Thymus (tissue), 11 donors: ENCODE data around the gene GPC6. TPM values are rescaled to one million over a fixed set of nuclear protein-coding genes. Genes with fewer than 3 reads are reported as not detected.

Experiments used
- DNase-seq, 9 donors: peaks; one replicate each; pipeline ENCODE4 v3.0.0-alpha.2; 2013; ENCODE audit warnings: low spot score in 9 of 9, low read depth in 6 of 9, missing footprints in 1 of 9
- H3K27ac ChIP-seq, 2 donors: one replicate each; pipeline ENCODE4 v1.5.1; 2013; ENCODE audit warnings: control low read depth in 1 of 2, low read depth in 1 of 2, low read length in 1 of 2, mild to moderate bottlenecking in 1 of 2, moderate library complexity in 1 of 2
- H3K27me3 ChIP-seq, 2 donors: one replicate each; pipeline ENCODE4 v1.5.1; 2013; ENCODE audit warnings: low read length in 1 of 2; ENCODE audit not compliant: control insufficient read depth in 2 of 2, insufficient read depth in 1 of 2
- H3K36me3 ChIP-seq, 2 donors: one replicate each; pipeline ENCODE4 v1.5.1; 2013; ENCODE audit warnings: low read length in 1 of 2, mild to moderate bottlenecking in 1 of 2, moderate library complexity in 1 of 2; ENCODE audit not compliant: control insufficient read depth in 2 of 2, insufficient read depth in 2 of 2
- H3K4me1 ChIP-seq, 2 donors: one replicate each; pipeline ENCODE4 v1.5.1; 2013; ENCODE audit warnings: low read length in 2 of 2; ENCODE audit not compliant: control insufficient read depth in 2 of 2, insufficient read depth in 2 of 2
- H3K4me3 ChIP-seq, 2 donors: one replicate each; pipeline ENCODE4 v1.5.1; 2013; ENCODE audit warnings: low read length in 2 of 2, control low read depth in 1 of 2, mild to moderate bottlenecking in 1 of 2
- H3K9me3 ChIP-seq, 2 donors: one replicate each; pipeline ENCODE4 v1.5.1; 2013; ENCODE audit warnings: low read length in 1 of 2, mild to moderate bottlenecking in 1 of 2; ENCODE audit not compliant: control insufficient read depth in 2 of 2, insufficient read depth in 1 of 2
- WGBS: extraction: QIAGEN DNeasy Blood & Tissue Kit; methylation state at CpG from one replicate; pipeline ENCODE4 v1.1.7; 2013; 5-methylcytosine and 5-hydroxymethylcytosine counted together
- polyA plus RNA-seq: library from polyadenylated mRNA; stranded (reverse); fragments of 200-250 nt; gene quantifications from one replicate; pipeline ENCODE4 v1.2.3, GENCODE V29; 2013
- total RNA-seq: library from RNA; stranded (reverse); fragments of 120-200 nt; gene quantifications from one replicate; pipeline ENCODE4 v1.2.4, GENCODE V29; 2013
- donor health status: healthy.

Gene GPC6
- total and polyA plus RNA-seq, 2 donors: 1.1 to 6.9 TPM

GRCh38 chr13:93338030-93338429 is 111.4 kb downstream of the GPC6 start:
- DNase-seq: no peak
- WGBS: 79% methylated on average over 5 of the region's 5 CpGs
- Histone ChIP-seq H3K27ac (no peak overlapping the region), H3K4me1 (no peaks in the 10 kb centered on the region), H3K9me3 (peaks cover 0 to 4% of the 10 kb centered on the region in 2 donors), H3K27me3 (no peaks in the 10 kb centered on the region), H3K36me3 (no peaks in the 10 kb centered on the region), H3K4me3 (no peak overlapping the region)

GRCh38 chr13:93338906-93339305 is 112.3 kb downstream of the GPC6 start:
- 69% methylated on average over 2 of the region's 2 CpGs for WGBS
- H3K27ac ChIP-seq: no peak overlapping the region

GRCh38 chr13:93339550-93339949 is 112.9 kb downstream of the GPC6 start:
- Histone ChIP-seq H3K4me3 (no peak overlapping the region), H3K9me3 (no peaks in the 10 kb centered on the region), H3K27ac (no peak overlapping the region), H3K36me3 (no peaks in the 10 kb centered on the region), H3K27me3 (no peaks in the 10 kb centered on the region), H3K4me1 (no peaks in the 10 kb centered on the region)
- WGBS: 92% methylated on average over 4 of the region's 4 CpGs
- DNase-seq: no peak

More at GRCh38 chr13:93338906-93339305, 112.3 kb downstream of the GPC6 start:
- Histone ChIP-seq H3K36me3 (no peaks in the 10 kb centered on the region), H3K9me3 (no peaks in the 10 kb centered on the region), H3K27me3 (no peaks in the 10 kb centered on the region), H3K4me3 (no peak overlapping the region), H3K4me1 (no peaks in the 10 kb centered on the region)
- DNase-seq: no peak

- no peak for DNase-seq
- H3K36me3 ChIP-seq: no peaks in the 10 kb centered on the region
- H3K27me3 ChIP-seq: no peaks in the 10 kb centered on the region
- no peak overlapping the region for H3K4me3 ChIP-seq
- H3K27ac ChIP-seq: no peak overlapping the region
- no peaks in the 10 kb centered on the region for H3K4me1 ChIP-seq
- no peaks in the 10 kb centered on the region for H3K9me3 ChIP-seq
- 95% methylated on average over 4 of the region's 4 CpGs for WGBS
Measured at GRCh38 chr13:93341517-93341916, 114.9 kb downstream of the GPC6 start.

- no peak for DNase-seq
- H3K9me3 ChIP-seq: no peaks in the 10 kb centered on the region
- no peaks in the 10 kb centered on the region for H3K27me3 ChIP-seq
- no peak overlapping the region for H3K4me3 ChIP-seq
- 86% methylated on average over 4 of the region's 4 CpGs for WGBS
- H3K27ac ChIP-seq: no peak overlapping the region
- H3K36me3 ChIP-seq: no peaks in the 10 kb centered on the region
- H3K4me1 ChIP-seq: no peaks in the 10 kb centered on the region
Measured at GRCh38 chr13:93343097-93343496, 116.5 kb downstream of the GPC6 start.

- H3K27ac ChIP-seq: no peak overlapping the region
- H3K36me3 ChIP-seq: no peaks in the 10 kb centered on the region
- no peaks in the 10 kb centered on the region for H3K27me3 ChIP-seq
- DNase-seq: no peak
- H3K9me3 ChIP-seq: no peaks in the 10 kb centered on the region
- no peak overlapping the region for H3K4me3 ChIP-seq
- no peaks in the 10 kb centered on the region for H3K4me1 ChIP-seq
- WGBS: 71% methylated on average over 3 of the region's 3 CpGs
Measured at GRCh38 chr13:93344048-93344705, 117.6 kb downstream of the GPC6 start.

GRCh38 chr13:93345024-93345423 is 118.4 kb downstream of the GPC6 start:
- Histone ChIP-seq H3K27me3 (no peaks in the 10 kb centered on the region), H3K9me3 (no peaks in the 10 kb centered on the region), H3K27ac (no peak overlapping the region), H3K4me3 (no peak overlapping the region), H3K4me1 (no peaks in the 10 kb centered on the region), H3K36me3 (no peaks in the 10 kb centered on the region)
- no peak for DNase-seq

- Histone ChIP-seq H3K9me3 (no peaks in the 10 kb centered on the region), H3K27me3 (no peaks in the 10 kb centered on the region), H3K4me1 (no peaks in the 10 kb centered on the region), H3K27ac (no peak overlapping the region), H3K36me3 (no peaks in the 10 kb centered on the region), H3K4me3 (no peak overlapping the region)
- DNase-seq: no peak
- 91% methylated on average over 2 of the region's 2 CpGs for WGBS
Measured at GRCh38 chr13:93345770-93346169, 119.2 kb downstream of the GPC6 start.

GRCh38 chr13:93352616-93353015 is 126.0 kb downstream of the GPC6 start:
- H3K27ac ChIP-seq: no peak overlapping the region
- no peak for DNase-seq
- no peak overlapping the region for H3K4me3 ChIP-seq
- H3K9me3 ChIP-seq: no peaks in the 10 kb centered on the region
- no peaks in the 10 kb centered on the region for H3K4me1 ChIP-seq
- WGBS: 94% methylated on average over 4 of the region's 4 CpGs
- no peaks in the 10 kb centered on the region for H3K36me3 ChIP-seq
- H3K27me3 ChIP-seq: no peaks in the 10 kb centered on the region
